ENCODE measurements around the gene ACOT7. TPM values are rescaled to one million over a fixed set of nuclear protein-coding genes. Genes with fewer than 3 reads are reported as not detected.
A peak's percentile ranks its signal among the peaks of the same experiment; 100 is the strongest.

Gene ACOT7
- total RNA-seq, 1 experiment from 2014 or later, result 24.4 TPM

DNA sequence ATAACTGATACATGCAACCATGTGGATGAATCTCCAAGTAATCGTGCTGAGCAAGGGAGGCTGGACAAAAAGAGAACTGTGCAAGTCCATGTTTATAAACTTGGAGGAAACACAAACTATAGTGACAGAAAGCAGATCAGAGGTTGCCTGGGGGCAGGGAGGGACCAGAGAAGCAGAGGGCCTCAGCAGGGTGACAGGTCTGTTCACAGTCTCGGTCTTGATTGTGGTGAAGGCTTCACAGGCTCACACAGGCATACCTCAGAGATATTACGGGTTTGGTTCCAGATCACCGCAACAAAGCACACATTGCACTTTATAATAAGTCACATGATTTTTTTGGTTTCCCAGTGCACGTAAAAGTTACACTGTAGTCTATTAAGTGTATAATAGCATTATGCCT is 28.5 kb downstream of the ACOT7 start:
- DNase-seq (ENCODE audit: extremely low read depth, low read depth), result no peak

- DNase-seq (ENCODE audit: extremely low read depth, low read depth), result peak; percentile 36
Observed at GRCh38 chr1:6363085-6363884, 30.3 kb downstream of the ACOT7 start.

GRCh38 chr1:6361124-6361775 is 32.3 kb downstream of the ACOT7 start:
- no peak for DNase-seq (ENCODE audit: extremely low read depth, low read depth)

GRCh38 chr1:6360517-6361070 is 33.0 kb downstream of the ACOT7 start:
- no peak for DNase-seq (ENCODE audit: extremely low read depth, low read depth)

- DNase-seq (ENCODE audit: extremely low read depth, low read depth), result no peak
Observed at GRCh38 chr1:6360117-6360496, 33.5 kb downstream of the ACOT7 start.

GRCh38 chr1:6359216-6360116 is 34.1 kb downstream of the ACOT7 start:
- peak; percentile 26 for DNase-seq (ENCODE audit: extremely low read depth, low read depth)

GRCh38 chr1:6358757-6359201 is 34.8 kb downstream of the ACOT7 start:
- DNase-seq (ENCODE audit: extremely low read depth, low read depth), result no peak

DNA sequence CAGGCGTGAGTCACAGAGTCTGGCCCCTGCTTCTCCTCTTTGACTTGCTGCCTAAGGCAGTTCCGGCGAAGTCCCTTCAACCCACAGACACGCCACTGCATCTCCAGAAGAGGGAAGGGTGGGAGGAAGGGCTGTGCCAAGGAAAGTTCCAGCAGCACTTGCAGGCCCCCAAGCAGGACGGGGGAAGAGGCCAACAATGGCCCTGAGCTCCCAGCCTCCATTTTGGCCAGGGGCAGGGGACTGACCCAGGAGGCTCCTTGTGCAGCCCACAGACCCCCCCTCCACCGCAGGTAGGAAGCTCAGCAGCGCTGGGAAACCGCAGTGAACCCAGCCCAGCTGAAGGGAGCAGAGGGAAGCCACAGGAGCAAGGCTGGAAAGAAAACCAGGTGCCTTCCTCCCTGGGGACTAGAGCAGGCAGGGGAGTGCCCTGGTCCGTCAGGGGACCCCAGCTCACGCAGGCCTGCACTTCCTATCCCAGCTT is 35.4 kb downstream of the ACOT7 start:
- DNase-seq (ENCODE audit: extremely low read depth, low read depth), result no peak

DNA sequence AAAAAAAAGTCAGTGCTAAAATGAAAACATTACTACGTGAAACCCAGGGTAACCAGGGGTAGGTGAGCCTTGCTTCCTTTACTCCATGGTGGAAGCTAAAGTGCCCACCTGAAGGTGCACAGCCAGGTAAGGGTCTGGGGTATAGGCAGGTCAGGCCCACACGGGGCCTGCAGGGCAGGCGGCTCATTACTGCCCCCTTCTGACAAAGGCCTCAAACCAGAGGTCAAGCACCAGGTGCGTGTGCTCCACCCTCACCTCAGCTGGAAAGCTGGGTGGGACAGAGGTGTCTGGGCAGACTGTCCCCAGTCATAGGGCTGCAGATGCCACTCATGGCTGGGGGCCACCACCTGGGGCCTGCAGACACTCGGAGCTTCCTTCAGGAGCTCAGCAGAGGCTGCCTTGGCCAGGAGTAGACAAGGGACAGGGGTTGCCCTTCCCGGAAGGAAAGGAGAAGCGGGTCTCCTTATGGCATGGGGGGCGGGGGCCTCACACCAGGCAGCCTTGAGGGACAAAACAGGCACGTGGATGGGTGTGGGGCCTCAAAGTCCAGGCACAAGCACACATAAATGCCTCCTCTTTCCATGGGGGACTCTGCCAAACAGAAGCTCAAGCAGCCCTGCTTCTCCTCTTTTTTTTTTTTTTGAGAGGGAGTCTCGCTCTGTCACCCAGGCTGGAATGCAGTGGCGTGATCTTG is 36.2 kb downstream of the ACOT7 start:
- no peak for DNase-seq (ENCODE audit: extremely low read depth, low read depth)

DNA sequence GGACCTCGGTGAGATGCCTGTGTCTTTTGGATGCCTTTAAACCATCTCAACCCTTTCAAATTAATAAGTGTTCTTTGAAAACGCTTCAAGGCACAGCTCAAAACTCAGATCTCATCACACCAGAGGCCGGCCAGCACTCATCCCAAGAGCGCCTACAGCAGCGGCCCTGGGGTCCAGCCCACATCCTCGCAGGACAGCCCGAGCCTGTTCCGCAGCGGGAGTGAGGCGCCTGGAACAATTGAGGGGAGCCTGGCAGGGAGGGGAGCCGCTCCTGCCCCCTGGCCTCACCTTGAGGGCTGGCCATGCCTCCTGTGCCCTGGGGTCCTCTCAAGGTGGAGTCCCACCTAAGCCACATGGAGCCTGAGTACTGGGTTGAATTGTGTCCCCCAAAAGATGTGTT is 37.9 kb downstream of the ACOT7 start:
- DNase-seq (ENCODE audit: extremely low read depth, low read depth), result no peak

GRCh38 chr1:6354659-6355317 is 38.8 kb downstream of the ACOT7 start:
- no peak for DNase-seq (ENCODE audit: extremely low read depth, low read depth)

GRCh38 chr1:6353955-6354658 is 39.5 kb downstream of the ACOT7 start:
- no peak for DNase-seq (ENCODE audit: extremely low read depth, low read depth)

DNA sequence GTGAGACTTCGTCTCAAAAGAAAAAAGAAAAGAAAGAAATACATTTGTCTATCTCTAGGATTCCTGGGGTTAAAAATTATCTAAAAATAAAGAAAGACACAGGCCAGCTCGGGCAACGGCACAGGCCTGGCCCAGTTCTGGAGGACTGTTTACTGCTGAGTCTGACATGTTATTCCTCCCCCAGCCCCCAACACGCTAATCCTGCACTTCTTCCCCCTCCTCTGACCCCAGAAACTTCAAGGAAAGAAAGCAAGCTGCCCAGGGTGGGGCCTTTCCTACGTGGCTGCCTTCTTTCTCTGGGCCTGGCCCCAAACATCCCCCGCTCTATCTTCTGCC is 40.0 kb downstream of the ACOT7 start:
- DNase-seq (ENCODE audit: extremely low read depth, low read depth), result no peak

DNA sequence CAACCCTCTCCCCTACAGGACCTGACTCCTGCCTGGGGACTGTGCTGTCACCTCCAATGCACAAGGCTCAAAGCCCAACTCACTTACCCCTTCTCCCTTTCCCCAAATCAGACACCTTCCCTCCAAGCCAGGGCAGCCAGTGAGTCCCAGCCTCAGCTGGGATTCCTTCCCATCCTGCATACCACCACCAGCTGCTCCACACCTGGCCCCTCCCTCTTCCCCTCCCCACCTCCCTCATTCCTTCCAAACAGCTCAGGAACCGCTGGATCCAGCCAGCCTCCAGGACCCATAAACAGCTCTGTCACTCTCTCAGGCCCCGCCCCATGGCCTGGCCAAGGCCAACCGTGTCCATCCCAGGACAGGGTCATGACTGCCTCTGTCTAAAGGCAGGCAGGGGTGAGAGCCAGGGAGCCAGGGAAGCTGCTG is 41.4 kb downstream of the ACOT7 start:
- no peak for DNase-seq (ENCODE audit: extremely low read depth, low read depth)

DNA sequence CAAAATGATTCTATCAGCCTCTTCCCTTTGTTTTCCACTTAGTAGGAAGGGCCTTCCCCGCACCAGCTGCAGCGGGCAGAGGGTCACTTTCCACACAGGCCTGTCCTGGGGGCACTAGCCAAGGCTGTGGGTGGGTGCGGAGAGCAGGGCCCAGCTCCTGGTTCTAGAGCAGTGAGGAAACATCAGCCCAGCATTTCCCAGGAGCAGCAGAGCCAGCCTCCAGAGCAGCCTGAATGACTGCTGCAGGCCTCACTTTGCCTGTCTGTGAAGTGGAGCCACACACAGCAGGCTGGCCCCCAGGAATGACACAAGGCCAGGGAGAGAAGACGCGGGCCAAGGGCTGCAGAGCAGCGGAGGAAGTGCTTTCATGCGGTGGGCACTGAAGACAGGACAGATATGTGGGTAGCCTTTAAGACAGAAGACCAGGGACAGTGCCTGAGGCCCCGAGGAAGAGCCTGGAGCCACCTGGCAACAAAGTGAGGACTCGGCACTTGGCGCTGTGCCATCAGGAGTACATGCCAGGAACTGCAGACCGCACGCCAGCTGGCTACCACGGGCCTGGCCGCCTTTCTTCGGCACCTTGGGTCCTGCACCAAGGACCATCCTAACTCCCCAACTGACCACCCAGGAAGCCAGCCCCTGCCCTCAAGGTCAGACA is 42.0 kb downstream of the ACOT7 start:
- DNase-seq (ENCODE audit: extremely low read depth, low read depth), result no peak

DNA sequence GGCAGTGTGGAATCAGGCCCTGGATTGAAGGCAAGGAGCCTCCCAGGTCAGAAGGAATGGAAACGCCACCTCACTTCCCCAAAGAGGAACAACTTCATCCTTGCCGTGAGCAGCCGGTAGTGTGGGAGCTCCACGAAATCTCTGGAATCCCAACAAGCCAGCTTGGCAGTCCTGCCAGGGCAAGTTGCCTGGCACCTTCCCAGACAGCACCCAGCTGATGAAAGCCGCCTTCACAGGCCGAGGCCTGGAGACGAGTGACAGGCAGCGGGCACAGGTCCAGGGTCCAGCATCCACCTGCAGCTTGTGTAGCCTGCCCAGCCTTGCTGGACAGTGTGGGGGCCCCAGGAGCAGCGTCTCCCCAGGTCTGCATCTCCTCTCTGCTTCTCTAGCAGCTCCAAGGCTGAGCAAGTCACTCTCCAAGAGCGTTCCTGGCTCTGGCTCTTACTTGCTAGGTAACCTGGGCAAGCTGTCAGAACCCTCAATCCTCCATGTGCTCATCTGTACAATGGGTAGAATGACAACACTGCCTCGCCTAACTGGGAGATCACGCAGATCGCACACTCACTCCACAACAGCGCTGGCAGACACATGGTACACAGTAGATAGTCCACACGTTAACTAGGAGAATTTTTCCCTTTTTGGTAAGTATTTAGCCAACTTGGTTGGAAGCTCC is 43.0 kb downstream of the ACOT7 start:
- no peak for DNase-seq (ENCODE audit: extremely low read depth, low read depth)

- no peak for DNase-seq (ENCODE audit: extremely low read depth, low read depth)
Observed at GRCh38 chr1:6349254-6349943, 44.2 kb downstream of the ACOT7 start.
